ENCODE data around the gene EXOC2.

The EXOC2 gene

DNA sequence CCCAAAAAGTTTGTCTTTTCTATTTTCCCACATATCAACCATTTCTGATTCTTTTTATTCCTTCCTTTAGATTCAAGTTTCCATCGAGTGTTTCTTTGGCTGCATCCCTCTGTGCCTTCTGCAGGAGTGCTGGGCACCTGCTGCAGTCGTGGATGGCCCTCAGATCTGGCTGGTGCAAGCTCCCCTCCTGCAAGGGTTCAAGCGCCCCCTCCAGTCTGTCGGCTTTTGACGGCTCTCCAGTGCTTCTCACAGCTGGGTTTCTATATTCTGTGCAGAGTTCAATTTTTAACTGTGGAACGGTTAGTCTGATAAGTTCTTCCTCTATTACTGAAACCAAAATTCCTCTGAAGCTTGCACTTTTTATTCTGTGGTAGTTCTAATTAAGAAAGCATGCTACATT, 168.1 kb downstream of the EXOC2 start:
- no peak for DNase-seq (ENCODE audit: low read depth, low spot score)

DNA sequence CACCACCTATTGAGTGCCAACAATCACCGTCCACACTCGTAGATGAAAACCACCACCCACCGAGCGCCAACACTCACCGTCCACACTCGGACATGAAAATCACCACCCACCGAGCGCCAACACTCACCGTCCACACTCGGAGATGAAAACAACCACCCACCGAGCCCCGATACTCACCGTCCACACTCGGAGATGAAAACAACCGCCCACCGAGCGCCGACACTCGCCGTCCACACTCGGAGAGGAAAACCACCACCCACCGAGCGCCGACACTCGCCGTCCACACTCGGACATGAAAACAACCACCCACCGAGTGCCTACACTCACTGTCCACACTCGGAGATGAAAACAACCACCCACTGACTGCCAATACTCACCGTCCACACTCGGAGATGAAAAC, 172.1 kb downstream of the EXOC2 start:
- no peak for DNase-seq (ENCODE audit: low read depth, low spot score)

DNA sequence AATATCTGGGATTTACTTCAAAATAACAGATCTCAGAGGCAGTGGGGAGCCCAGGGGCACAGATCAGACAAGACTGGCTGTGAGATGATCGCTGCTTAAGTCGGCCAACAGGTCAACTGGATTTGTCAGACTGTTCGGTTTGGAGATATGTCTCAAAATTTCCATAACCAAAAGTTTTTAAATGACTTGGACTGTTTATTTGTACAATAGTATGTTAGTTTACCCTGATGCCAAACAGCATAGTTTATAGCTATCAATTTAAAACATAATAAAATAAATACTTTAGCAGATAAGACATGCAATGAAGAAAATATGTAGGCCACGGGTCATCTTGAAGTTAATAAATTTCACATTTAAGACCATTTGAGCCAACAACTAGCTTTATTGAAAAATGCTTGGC, 174.7 kb downstream of the EXOC2 start:
- DNase-seq (ENCODE audit: low read depth, low spot score) = no peak

DNA sequence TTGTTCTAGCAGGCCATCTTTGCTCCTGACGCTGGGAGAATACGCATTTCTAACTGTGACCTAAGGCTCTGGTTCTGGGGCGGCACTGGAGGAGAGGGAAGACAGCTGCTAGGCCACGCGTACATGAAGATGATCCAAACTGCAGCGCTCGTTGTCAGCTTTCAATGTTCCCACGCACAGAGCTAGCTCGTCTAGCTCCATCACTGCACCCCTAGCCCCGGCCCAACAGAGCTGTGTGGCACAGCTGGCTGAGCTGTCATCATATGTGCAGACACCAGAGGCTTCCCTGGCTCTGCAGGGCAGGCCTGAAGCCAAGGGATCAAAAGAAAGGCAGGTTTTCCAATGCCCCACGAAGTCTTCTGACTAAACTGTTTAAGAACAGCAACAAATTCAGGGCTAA, 176.7 kb downstream of the EXOC2 start:
- no peak for DNase-seq (ENCODE audit: low read depth, low spot score)

DNA sequence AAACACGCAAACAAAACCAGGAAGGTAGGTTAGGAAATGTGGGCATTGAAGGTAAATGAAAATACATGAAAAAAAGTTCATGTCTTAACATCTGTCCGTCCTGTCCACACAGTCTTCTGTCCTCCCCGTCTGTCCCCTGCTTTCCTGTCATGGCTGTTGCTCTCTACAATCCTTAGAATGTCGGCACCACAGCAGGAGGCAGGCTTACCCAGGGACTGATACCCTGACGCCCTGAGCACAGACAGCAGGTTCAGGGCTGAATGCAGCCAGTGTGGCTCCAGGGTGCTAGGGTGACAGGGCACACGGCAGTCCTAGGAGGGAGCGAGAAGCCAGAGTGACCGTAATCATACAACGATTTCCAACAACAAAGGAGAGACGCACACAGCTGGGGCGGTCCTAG, 177.7 kb downstream of the EXOC2 start:
- no peak for DNase-seq (ENCODE audit: low read depth, low spot score)

DNA sequence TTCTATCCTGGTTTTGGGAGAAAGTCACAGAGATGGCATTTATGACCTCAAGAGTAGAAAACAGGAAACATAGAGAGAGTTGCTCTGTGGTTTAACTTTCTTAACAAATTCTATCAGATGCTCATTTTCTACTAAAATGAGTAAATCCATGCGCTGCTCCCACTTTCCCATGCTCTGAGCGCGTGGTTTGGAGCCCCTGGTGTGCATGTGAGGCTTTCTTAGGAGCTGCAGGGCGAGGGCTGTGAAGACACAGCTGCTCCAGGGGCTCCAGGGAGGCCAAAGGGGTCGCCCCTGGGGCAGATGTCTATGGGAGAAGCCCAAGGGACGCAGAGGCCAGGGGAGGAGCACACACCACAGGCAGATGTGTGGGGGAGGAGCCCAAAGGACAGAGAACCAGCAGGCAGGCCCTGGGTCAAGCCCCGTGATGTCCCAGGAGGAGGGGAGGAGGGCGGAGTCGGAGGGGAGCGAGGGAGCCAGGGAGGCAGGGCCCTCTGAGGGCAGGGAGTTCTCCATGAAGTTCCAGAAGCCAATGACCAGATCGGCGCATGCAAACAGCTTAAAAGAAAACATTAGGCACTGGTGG, 178.5 kb downstream of the EXOC2 start:
- no peak for DNase-seq (ENCODE audit: low read depth, low spot score)

DNA sequence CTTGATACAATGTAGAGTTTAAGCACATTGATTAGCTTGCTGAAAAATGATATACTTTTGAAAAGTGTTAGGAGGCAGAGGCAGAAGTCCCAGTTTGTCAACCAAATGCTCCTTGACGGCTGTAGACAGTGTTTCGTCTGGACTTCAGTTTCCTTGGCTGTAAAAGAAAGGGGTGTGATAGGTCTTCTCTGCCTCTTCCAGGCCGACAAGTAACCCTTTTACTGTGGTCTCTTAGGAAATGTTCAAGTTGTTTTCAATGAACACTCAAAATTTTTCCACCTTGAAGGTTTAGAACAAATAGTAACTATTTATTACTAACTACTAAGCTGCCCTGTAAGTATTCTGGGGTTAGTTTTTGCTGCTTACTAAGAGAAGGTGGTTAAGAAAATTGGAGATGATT, 179.0 kb downstream of the EXOC2 start:
- DNase-seq (ENCODE audit: low read depth, low spot score) = no peak

DNA sequence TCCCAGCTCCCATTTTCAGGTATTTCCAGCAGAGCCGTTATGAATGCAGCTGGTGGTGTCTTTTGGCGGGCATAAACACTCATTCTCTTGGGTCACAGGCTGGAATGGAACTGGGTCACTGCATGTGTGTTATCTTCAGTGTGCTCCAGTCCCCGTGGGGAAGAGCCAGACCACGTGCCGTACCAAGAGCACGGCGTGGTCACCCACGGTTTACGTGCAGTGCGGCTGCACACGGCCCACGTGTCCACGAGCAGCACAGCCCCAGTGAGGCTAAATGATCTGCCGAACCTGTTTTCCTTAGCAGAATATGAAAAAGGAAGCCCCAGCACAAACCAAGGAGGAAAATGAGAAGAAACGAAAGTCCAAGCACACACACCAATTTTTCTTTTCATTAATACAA, 179.9 kb downstream of the EXOC2 start:
- no peak for DNase-seq (ENCODE audit: low read depth, low spot score)

DNA sequence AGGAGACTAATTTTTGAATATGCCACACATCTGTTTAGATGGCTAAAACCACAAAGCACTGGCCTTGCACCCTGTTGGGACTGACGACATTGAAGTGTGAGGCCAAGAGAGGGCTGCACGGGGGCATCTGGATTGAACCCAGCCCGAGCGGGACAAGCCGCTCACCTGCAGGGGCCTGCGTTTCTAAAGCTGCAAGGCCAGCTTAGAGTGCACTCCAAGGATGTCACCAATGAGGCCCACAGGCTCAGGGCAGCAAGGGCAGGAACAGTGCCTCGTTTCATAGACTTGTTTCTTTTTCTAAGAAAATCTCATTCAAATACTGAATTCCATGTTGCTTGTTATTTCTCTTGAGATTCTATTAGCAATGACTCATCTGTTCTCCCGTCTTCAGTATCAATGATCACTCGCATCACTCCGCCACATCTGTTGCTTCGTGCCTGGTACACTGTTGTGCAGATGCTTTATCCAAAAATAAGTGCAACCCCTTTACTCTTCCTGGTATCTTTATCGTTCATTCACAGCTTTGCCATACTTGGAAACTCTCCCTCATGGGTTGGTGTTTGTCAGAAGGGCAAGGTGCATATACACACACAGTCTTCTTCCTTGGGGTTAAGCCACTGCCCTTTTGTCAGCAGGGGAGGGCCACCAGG, 181.3 kb downstream of the EXOC2 start:
- no peak for DNase-seq (ENCODE audit: low read depth, low spot score)

DNA sequence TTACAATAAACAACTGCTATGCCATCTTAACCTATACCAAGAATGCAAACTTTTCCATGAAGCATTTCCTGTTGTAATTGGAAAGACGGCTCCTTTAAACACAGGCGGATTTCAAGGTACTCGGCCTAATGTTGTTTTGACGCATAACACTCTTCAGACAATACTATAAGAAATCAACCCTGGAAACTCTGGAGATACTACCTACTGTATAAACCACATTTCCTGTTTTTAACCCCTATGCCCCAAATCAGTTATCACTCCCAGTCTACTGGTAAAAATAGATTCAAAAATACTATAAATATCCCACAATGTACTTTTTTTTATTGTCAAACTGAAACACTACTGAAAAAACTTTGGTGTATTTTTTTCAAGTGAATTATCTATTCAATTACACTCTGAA, 183.3 kb downstream of the EXOC2 start:
- DNase-seq (ENCODE audit: low read depth, low spot score) = no peak

DNA sequence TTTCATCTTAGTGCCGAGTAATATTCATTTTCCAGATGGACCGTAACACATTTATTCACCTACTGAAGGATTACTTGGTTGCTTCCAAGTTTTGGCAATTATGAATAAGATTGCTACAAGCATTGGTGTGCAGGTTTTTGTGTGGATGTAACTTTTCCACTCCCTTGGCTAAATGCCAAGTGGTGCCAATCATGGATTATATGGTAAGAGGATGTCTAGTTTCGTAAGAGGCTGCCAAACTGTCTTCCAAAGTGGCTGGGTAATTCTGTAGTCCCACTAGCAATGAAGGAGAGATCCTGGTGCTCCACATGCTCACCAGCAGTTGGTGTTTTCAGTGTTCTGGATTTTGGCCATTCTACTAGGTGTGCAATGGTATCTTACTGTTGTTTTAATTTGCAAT, 184.3 kb downstream of the EXOC2 start:
- no peak for DNase-seq (ENCODE audit: low read depth, low spot score)

DNA sequence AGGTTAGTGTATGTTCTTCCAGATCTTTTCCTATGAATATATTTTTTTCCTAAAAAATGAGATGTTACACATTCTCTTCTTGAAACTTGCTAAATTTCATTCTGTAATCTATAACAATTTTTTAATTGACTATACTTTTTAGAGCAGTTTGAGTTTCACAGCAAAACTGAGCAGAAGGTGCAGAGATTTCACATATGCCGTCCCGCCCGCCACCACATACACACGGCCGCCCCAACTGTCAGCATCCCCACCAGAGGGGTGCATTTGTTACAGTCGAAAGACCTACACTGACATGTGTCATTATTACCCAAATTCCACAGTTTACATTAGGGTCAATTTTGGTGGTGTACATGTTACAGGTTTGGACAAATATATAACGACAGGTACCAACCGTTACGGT, 184.9 kb downstream of the EXOC2 start:
- DNase-seq (ENCODE audit: low read depth, low spot score) = no peak

DNA sequence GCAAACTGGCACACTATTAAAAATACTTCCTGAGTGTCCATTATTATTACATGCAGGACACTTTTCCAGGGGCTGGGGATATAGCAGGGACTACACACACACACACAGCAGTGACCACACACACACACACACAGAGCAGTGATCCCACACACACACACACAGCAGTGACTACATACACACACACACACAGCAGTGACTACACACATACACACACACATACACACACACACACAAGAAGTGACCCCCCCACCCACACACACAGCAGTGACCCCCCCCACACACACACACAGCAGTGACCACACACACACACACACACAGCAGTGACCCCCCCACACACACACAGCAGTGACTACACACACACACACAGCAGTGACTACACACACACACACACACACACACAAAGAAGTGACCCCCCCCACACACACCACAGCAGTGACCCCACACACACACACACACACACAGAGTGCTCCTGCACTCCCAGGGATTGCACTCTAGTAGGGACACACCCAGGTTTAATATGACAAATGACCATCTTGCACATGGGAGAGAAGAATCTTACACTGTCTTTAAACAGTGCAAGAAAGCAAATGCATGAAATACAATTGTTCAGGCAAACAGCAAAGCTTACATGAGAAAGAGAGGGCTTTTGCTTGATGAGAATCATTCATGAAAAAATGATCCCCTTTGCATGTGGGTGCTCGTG, 185.9 kb downstream of the EXOC2 start:
- no peak for DNase-seq (ENCODE audit: low read depth, low spot score)

DNA sequence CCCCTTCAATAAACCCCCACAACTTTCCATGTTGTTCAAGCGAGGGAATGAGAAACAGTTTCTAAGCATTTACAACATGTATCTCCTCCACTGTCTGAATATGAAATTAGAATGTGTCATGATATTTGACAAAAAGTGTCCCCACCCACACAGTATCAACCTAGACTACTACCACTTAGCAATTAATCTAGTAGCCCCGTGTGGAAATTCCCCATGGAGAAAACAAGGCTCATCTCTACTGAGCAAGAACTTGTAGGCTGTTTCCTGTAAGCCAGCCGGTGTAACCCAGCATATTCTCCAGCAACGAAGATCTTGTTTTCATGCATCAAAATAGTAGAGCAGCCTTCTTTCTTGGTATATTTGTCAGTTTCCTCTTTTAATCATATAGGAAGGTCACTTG, 186.4 kb downstream of the EXOC2 start:
- DNase-seq (ENCODE audit: low read depth, low spot score) = no peak

DNA sequence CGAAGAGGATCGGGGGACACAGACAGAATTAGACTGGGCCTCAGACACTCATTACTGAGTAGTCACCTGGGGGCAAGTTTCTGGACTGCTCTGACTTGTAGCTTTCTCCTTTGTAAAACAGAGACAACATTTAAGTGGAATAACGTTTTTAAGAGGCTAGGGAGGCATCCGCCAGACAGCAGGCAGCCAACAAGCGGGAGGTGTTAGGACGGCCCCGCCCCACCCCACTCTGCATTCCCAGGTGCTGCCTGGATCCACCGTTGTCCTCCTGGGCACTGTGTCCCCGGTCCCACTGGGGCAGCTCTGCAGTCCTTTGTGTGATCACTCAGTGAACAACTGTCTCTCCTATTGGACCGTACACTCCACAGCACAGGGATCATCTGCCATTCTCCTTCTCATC, 187.6 kb downstream of the EXOC2 start:
- no peak for DNase-seq (ENCODE audit: low read depth, low spot score)

DNA sequence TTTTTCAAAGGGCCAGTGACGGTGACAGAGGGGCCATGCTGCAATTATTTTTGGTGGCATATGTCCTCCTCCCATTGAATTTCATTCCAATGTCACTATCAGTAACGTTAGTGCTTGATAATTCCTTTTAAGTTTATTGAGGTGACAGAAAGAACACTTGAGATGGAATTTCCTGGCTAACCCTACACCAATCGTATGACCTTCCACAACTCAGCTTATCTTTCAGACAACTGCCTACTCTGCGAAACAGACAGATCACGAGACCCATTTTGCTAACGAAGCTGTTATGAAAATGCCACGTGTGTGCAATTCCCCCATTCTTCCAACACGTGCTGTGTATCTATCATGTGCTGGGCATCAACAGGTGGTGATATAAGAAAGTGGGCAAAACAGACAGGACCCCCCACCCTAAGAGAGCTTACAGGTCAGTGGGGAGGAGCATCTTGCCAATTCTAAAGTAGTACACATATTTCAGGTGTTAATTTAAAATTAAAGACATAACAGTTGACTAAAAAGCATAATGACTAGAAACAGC, 188.4 kb downstream of the EXOC2 start:
- no peak for DNase-seq (ENCODE audit: low read depth, low spot score)

DNA sequence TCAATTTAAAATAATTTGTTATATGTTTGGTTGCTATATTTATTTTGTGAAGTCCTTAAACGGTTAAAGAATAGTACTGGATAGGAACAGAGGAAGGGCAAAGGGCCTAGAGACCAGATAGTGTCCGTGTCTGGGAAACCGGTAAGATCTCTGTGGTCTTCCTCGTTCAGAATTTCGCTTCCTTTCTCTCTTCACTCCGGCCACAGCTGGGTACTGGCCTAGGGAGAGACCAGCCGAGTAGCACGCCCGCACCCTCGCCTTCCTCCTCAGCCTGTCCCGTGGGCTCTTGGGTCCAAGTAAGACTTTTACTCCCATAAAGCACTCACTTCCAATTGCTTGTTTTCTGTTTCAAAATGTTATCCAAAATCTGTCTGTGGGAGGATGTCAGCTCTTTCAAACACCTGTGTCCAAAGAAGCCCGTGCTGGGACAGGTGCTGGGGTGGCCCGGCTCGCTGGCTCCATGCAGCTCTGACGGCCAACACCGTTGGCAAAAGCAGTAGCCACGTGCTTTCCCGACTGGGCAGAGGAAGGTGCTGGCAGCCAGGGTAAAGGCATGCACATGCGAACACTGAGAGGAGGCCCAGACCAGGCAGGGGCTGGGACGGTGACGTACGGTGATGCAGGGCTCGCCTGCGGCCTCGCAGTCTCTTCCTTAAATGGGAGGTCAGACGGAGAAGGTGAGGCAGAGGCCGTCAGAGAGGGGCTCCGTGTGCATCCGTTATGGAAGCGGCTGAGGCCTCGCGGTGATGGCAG, 189.2 kb downstream of the EXOC2 start:
- no peak for DNase-seq (ENCODE audit: low read depth, low spot score)

DNA sequence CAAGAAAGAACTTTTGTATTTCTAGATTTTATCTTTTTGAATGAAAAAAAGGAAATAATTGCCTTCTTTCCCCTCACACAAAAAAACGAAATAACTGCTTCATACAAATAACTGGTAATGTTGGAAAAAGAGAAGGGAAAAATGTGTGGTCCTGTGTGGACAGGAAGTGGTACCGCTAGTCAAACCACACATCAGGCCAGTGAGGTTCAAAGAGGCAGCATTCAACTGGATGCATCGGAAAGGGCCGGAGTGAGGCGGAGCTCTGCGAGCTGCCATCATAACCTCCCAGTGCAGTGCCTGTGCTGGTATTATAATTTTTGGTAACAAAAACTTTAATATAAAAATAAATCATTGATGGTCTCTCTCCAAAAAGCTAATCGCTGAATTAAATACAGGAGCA, 190.2 kb downstream of the EXOC2 start:
- no peak for DNase-seq (ENCODE audit: low read depth, low spot score)

DNA sequence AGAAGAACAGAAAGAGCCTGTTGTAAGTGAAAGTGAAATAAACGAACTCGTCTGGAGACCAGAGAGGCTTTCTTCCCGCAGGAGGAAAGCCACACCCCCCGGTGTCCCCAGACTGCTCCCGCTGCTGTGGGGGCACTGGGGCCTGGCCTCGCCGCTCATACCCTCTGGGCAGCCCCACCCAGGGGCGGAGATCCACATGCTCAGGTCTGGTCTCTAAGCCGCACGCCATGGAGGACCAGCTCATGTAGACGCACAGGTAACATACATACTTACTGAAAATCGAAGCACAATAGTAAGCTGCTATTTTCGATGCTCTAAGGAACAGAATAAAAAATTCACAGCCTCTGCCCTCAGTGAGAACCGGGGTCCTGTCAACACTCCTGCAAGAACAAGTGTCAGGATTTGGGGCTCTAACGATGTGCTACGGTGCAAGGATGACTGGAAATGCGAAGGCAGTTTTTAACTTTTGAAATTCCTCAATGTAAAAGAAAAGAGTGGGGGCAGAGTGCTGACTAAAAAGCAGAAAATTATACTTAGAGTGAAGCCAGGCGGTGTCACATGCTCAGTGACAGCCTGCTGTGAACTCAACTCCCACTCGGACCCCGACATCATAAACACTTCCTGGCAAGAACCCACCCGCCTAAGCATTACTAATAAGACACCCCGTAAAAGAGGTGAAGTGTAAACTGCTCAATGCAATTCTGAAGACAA, 190.9 kb downstream of the EXOC2 start:
- no peak for DNase-seq (ENCODE audit: low read depth, low spot score)

DNA sequence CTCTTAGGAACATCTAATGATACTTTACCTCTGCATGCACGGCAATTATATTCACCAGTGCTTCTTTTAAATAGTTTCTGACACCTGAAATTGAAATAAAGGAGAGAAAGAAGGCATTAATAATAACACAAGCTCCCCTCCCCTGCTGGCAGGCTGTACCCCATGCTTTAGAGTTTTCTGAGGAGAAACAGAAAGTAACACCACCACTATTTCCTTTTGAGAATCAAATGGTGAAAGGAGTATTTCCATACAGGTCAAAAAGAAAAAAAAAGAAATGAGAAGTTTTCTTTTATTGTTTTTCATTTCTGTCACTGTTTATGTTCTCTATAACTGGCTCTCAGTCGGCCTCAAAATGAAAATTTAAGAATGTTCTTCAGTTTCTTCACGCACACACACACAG, 193.3 kb downstream of the EXOC2 start:
- no peak for DNase-seq (ENCODE audit: low read depth, low spot score)

DNA sequence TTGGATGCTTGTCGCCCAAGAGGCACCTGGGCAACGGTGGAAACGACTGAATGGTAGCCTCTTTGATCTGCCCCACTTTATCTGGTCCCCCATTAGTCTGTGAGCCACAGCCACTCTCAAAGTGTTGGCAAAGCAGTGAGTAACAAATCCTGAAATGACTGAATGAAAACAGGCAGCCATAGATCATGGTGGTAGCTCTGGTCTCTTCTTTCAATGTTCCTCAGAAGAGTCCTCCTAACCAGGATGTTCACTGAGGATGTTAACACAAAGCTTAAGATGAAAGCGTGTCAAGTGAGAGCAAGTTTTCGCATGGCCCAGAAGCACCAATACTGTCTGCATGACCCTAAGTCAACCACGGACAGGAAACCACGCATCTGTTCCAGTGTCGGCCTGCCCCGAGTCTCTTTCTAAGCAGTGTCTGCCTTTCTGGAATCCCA, 194.1 kb downstream of the EXOC2 start:
- no peak for DNase-seq (ENCODE audit: low read depth, low spot score)

DNA sequence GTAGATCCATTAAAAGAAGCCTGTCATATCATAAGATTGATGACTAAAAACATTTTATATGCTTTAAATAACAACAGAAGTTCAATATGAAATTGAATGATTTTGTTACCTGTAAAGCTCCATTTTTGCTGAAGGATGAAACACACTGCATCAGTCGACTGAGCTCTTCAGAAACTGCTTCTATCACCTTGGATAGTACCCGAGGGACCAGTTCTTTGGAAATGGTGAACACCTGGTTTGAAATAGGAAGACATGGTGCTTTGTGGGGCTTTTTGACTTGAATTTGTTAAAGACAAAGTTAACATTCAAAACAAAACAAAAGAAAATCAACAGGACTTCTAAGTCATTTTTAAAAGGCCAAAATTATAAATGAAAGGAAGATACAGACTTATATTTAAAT, 195.7 kb downstream of the EXOC2 start:
- no peak for DNase-seq (ENCODE audit: low read depth, low spot score)

All from activated CD4-positive, CD25-positive, alpha-beta regulatory T cell treated with anti-CD3 and anti-CD28 coated beads, Interleukin-2, amount 50 U/mL, for 16 hours (primary cell).